GM19193 (cell line): Measurements from ENCODE around the gene MTHFD2.

Experiments
- POLR2A ChIP-seq: IDR thresholded peaks from 4 replicates; pipeline ENCODE4 v1.6.1; 2011; ENCODE audit not compliant: insufficient read depth, insufficient read length; ENCODE audit errors: extremely low read depth

MTHFD2 gene

DNA sequence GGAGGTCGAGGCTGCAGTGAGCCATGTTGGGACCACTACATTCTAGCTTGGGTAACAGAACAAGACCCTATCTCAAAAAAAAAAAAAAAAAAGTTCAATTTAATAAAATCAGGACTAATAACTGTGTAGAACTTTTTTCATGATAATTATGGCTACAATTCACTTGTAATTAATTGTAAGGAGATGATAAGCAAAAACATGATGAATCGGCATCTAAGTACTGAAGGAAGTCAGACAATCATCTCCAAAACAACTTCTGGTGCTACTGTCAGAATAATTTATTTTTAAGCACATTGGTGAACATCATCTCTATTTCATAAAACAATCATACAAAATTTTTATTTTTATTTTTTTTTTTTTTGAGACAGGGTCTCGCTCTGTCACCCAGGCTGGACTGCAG is 9.7 kb upstream of the MTHFD2 start:
- TF ChIP-seq POLR2A: no peak

DNA sequence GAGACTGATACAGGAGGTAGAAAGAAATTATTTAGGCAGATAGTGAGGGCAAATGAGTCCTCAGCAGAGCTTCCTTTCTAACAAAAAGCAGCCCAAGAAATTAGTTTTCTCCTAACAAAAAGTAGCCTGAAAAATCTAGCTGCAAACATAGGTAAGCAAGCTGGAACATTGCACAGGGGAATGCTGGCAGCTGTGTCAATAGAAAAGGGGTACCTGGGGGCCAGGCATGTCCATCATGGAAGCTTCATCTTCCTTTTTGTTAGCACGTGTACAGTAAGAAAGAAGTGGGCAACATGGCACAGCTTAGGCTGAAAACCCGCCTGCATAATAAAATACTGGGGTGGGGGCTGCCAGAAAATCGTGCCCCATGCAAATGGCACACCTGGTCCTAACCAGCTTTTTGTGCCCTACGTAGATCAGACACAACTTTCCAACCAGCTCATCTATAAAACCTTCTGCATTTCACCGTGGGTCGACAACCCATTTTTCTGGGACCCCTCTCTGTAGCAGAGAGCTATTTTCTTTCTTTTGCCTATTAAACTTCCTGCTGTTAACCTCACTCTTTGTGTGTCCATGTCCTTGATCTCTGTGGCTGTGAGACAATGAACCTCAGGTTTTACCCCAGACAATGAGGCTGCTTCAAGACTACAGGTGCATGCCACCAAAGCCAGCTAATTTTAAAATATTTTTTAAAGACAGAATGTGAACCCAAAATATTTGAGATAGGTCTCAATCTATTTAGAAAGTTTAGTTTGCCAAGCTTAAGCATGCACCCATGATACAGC is 6.6 kb upstream of the MTHFD2 start:
- no peak for TF ChIP-seq POLR2A

DNA sequence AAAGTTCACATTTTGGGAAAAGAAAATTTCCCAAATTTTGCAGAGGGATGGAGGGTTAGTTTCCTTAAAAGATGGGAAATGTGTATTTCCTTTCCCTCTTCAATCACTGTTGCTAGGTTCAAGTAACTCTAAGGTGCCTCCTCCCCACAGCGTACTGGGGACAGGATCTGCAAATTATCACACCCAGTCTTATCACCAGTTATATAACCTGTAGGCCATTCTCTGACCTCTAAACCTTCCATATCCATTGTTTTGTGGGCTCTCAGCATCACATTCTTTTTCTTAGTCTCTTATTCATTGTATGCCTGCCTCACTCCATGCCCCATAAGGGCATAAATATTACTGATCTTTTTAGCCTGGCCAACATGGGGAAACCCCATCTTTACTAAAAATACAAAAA is 3.6 kb upstream of the MTHFD2 start:
- TF ChIP-seq POLR2A: no peak

DNA sequence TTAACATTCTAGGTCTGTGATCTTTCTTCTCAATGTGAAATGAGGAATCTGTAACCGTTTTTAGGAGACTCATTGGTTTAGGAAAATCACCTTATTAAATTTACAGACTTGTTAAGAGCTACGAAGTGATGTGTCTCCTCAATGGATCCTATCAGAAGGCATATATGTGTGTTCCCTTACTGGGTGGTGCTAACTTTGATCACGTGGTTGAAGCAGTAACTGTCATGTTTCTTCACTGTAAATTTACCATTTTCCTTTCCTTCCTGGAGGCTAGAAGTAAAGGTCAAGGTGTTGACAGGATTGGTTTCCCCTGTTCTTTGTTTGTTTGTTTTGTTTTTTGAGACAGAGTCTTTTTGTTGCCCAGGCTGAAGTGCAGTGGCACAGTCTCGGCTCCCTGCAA is 1.4 kb upstream of the MTHFD2 start:
- TF ChIP-seq POLR2A: no peak

DNA sequence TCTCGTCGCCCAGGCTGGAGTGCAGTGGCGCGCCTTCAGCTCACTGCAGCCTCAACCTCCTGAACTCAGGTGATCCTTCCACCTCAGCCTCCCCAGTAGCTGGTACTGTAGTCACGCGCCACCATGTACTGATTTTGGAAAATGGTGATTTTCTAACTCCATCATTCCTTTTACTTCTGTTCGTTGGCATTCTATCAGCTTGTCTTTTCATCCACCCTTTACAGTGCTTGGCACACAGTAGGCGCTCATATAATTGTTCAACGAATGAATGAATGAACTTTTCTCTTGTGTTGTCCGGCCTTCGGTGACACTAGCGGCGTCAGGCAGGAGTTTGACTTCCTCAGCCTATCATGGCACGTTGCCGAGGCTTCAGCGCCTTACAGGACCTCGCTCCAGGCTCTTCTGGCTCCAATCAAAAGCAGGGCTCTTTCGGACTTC is 373 bp upstream of the MTHFD2 start:
- no peak for TF ChIP-seq POLR2A

DNA sequence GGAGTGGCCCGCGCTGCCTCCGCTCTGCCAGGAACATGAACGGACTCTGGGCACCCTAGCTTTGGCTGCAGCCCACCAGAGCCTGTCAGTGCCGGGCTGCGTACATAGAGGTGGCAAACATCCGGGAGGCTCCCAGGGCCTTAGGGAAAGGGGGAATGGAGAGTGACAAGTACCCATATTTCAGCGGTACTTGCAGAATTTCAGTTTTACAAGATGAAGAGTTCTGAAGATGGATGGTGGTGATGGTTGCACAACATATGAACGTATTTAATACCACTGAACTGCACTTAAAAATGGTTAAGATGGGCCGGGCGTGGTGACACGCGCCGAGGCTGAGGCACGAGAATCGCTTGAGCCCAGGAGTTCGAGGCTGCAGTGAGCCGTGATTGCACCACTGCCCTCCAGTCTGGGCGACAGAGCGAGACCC is 873 bp downstream of the MTHFD2 start:
- TF ChIP-seq POLR2A: no peak

DNA sequence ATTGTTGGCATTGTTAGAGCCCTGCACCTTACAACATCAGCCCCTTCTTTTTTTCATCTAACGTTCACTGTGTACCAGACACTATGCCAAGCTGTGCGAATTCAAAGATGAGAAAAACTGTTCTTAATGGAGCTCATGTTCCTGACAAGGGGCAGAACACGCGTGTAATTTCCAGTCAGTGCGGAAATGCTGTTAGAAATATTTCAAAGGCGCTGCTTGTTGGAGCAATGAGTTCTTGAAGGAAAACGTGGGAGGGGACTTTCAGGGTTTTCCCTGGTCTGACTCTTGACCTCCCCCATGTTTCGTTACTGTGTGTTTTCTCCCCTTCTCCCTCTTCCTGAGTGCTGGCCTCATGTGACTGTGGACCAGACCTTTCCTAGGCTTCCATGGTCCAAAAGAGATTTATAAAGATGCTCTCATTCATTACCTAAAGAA is 1.5 kb downstream of the MTHFD2 start:
- TF ChIP-seq POLR2A: no peak

DNA sequence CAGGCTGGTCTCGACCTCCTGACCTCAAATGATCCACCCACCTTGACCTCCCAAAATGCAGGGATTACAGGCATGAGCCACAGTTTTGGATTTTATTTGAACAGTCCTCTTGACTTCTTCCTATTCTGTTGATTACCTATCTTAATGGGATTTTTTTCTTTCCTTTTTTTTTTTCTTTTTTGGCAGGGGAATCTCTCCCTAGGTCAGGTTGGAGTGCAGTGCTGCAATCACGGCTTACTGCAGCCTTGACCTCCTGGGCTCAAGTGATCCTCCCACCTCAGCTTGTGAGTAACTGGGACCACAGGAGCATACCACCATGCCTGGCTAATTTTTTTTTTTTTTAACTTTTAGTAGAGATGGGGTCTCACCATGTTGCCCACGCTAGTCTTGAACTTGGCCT is 2.8 kb downstream of the MTHFD2 start:
- no peak for TF ChIP-seq POLR2A

DNA sequence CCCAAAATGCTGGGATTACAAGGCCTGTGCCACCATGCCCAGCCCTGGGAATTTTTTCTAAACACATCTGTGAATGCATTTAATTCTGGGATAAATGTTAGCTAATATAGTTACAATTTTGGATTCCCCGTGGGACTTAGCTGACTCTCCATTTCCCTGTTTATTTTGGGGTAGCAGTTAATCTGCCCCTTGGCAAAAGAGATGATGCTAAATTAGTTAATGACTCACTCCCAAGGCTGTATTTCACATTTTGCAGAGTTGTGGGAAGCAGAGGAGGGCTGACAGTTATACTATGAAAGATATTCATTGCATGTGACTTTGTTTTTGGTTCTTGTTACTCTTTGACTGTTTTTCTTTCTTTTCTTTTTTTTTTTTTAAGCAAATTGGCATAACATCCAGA is 3.2 kb downstream of the MTHFD2 start:
- TF ChIP-seq POLR2A: no peak

DNA sequence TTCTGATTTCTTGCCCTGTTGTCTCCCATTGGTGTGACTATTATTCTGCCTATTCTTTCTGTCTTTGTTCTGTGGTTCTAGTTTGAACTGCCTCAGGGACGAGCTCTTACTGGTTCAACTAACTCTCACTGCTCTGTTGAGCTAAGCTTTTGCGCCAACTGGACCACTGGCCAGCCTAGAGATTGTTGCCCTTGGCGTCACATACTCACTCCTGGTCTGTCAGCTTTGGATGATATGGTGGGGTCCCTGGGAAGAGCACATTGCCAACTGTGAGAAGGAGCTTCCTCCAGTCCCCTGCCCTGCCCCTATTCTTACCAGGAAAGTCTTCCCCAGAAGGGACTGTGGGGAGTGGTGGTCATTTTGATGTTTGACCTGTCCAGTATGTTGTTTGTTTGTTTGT is 6.0 kb downstream of the MTHFD2 start:
- TF ChIP-seq POLR2A: no peak

DNA sequence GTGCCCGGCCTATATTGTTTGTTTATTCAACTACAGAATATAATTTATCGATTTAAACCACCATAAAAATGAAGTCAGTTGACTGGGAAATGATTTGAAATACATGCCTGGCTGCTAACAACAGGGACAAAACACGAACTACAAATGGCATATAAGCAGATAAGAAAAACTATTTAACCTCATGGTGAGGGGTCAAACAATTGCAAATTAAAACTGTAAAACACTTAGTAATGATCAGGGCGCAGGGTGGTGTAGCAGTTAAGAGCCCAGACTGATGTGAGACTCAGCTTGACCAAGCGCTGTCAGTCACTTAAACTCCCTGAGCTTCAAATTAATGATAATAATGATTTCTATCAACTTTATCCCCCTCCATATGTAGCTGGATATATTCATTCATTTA is 6.7 kb downstream of the MTHFD2 start:
- no peak for TF ChIP-seq POLR2A

DNA sequence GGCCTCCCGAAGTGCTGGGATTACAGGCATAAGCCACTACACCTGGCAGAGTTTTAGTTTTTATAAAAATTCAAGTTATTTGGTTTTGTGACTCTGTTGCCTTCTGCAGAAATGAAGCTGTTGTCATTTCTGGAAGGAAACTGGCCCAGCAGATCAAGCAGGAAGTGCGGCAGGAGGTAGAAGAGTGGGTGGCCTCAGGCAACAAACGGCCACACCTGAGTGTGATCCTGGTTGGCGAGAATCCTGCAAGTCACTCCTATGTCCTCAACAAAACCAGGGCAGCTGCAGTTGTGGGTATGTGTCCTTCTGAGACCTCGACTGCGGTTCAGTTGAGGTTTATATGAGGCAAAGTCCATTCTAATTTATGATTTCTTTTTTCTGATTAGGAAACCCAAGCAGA is 7.2 kb downstream of the MTHFD2 start:
- no peak for TF ChIP-seq POLR2A

DNA sequence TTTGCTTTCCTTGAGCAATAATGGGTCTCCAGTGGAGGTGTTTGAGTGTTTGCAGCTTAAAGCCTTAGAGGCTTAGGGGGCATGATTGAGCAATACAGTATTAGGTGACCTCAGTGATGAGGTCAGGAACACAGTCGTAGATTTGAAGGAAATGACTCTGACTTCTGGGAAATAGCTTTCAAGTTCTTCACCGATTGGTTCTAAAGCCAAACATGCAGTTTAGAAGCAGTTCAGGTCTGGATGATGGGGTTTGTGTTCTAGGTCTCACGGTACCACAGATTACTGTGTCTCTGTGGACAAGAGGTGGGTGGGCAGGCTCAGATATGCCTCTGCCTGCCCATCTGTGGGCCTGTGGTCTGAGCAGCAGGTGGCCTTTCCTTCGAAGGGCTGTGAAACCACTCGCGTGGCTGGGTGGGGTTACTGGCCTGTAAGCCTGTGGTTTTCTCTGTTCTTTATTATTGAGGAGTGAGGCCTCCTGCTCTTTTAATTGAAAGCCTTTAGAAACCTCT is 7.8 kb downstream of the MTHFD2 start:
- TF ChIP-seq POLR2A: no peak

DNA sequence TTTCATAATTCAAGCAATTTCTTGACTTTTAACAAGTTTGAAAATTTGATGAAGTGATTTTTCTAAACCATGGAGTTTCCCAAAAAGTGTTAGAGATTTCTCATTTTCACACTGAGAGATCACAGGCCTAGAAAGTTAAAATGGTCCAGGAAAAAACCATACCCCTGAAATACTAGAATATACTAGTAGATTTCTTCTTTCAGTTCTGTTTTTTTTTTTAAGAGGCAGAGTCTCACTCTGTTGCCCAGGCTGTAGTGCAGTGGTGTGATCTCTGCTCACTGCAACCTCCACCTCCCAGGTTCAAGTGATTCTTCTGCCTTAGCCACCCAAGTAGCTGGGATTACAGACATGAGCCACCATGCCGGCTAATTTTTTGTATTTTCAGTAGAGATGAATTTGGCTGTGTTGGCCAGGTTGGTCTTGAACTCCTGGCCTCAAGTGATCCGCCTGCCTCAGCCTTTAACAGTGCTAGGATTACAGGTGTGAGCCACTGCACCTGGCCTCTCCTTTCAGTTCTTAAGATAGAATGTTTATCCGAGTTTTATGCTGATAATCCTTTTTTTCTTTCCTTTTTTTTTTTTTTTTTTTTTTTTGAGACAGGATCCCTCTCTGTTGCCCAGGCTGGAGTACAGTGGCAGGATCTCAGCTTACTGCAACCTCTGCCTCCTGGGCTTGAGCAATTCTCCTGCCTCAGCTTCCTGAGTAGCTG is 14.4 kb downstream of the MTHFD2 start:
- TF ChIP-seq POLR2A: no peak

DNA sequence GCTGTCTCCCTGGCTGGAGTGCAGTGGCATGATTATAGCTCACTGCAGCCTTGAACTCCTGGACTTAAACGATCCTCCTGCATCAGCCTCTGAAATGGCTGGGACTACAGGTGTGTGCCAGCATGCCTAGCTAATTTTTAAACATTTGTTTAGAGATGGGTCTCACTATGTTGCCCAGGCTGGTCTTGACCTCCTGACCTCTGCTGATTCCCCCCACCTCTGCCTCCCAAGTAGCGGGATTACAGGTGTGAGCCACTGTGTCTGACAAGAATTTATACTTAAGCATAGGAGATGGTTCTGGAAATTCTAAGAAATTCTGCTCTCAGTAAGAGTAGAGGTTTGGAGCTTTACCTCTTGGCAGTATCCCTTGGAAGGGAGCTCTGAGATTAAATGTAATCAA is 18.2 kb downstream of the MTHFD2 start:
- no peak for TF ChIP-seq POLR2A
